ENCODE data around the gene JAM3. TPM values are rescaled to one million over a fixed set of nuclear protein-coding genes. Genes with fewer than 3 reads are reported as not detected.
A peak's percentile ranks its signal among the peaks of the same experiment; 100 is the strongest.

The JAM3 gene
- total RNA-seq, 1 donor, result 57.5 TPM

DNA sequence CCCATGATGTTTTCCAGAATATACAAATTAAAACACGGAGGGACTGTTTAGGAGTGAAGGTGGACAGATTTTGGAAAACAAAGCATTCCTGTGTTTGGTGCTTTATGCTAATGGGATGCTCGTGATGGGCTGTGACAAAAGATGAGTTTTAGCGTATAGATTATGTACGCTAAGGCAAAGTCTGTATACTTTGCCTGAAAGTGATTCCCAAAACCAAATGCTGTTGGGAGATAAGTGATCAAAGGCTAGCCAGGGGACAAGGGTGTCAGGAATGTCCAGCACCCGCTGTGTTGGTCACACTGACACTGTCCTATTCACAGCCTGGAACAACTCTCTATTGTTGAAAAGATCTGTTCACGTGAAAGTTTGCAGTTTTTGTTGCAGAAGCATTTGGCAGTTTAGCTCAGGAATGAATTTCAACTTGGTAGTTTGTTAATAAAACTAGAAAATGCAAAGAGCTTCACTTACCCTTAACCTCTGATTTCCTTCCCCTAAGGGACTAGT, 1.5 kb downstream of the JAM3 start:
- TF ChIP-seq, protein P1, sequence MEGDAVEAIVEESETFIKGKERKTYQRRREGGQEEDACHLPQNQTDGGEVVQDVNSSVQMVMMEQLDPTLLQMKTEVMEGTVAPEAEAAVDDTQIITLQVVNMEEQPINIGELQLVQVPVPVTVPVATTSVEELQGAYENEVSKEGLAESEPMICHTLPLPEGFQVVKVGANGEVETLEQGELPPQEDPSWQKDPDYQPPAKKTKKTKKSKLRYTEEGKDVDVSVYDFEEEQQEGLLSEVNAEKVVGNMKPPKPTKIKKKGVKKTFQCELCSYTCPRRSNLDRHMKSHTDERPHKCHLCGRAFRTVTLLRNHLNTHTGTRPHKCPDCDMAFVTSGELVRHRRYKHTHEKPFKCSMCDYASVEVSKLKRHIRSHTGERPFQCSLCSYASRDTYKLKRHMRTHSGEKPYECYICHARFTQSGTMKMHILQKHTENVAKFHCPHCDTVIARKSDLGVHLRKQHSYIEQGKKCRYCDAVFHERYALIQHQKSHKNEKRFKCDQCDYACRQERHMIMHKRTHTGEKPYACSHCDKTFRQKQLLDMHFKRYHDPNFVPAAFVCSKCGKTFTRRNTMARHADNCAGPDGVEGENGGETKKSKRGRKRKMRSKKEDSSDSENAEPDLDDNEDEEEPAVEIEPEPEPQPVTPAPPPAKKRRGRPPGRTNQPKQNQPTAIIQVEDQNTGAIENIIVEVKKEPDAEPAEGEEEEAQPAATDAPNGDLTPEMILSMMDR (IDR thresholded peaks at IDR 0.05; ENCODE audit: extremely low read depth, low read depth, low read length), result no peak
- Histone ChIP-seq H3K36me3 (ENCODE audit: insufficient read depth, low read length) (no peaks in the 10 kb centered on the region), H4K20me1 (ENCODE audit: insufficient read depth, low read length) (no peaks in the 10 kb centered on the region), H3K27ac (ENCODE audit: low read depth, low read length) (no peak overlapping the region), H3K9me3 (ENCODE audit: low read depth, low read length) (no peaks in the 10 kb centered on the region), H3K4me1 (ENCODE audit: insufficient read depth, low read length) (peaks cover 9% of the 10 kb centered on the region), H3K27me3 (ENCODE audit: insufficient read depth, low read length) (no peaks in the 10 kb centered on the region), H2AFZ (ENCODE audit: low read length) (no peak overlapping the region), H3K4me2 (ENCODE audit: insufficient read depth, low read length) (no peak overlapping the region), H3K79me2 (ENCODE audit: insufficient read depth, low read length) (peaks cover 11% of the 10 kb centered on the region), H3K4me3 (ENCODE audit: insufficient read depth, low read length) (no peak overlapping the region)
- DNase-seq (ENCODE audit: insufficient read length, low spot score, missing footprints), result no peak

- Histone ChIP-seq H3K36me3 (ENCODE audit: insufficient read depth, low read length) (no peaks in the 10 kb centered on the region), H3K27me3 (ENCODE audit: insufficient read depth, low read length) (no peaks in the 10 kb centered on the region), H3K4me3 (ENCODE audit: insufficient read depth, low read length) (no peak overlapping the region), H4K20me1 (ENCODE audit: insufficient read depth, low read length) (no peaks in the 10 kb centered on the region), H3K9me3 (ENCODE audit: low read depth, low read length) (no peaks in the 10 kb centered on the region), H2AFZ (ENCODE audit: low read length) (no peak overlapping the region), H3K4me2 (ENCODE audit: insufficient read depth, low read length) (no peak overlapping the region), H3K27ac (ENCODE audit: low read depth, low read length) (no peak overlapping the region), H3K79me2 (ENCODE audit: insufficient read depth, low read length) (peaks cover 11% of the 10 kb centered on the region), H3K4me1 (ENCODE audit: insufficient read depth, low read length) (peaks cover 9% of the 10 kb centered on the region)
- DNase-seq (ENCODE audit: insufficient read length, low spot score, missing footprints), result no peak
- TF ChIP-seq, protein P1 (IDR thresholded peaks at IDR 0.05; ENCODE audit: extremely low read depth, low read depth, low read length), result no peak
Observed at GRCh38 chr11:134071306-134071705, 2.4 kb downstream of the JAM3 start.

DNA sequence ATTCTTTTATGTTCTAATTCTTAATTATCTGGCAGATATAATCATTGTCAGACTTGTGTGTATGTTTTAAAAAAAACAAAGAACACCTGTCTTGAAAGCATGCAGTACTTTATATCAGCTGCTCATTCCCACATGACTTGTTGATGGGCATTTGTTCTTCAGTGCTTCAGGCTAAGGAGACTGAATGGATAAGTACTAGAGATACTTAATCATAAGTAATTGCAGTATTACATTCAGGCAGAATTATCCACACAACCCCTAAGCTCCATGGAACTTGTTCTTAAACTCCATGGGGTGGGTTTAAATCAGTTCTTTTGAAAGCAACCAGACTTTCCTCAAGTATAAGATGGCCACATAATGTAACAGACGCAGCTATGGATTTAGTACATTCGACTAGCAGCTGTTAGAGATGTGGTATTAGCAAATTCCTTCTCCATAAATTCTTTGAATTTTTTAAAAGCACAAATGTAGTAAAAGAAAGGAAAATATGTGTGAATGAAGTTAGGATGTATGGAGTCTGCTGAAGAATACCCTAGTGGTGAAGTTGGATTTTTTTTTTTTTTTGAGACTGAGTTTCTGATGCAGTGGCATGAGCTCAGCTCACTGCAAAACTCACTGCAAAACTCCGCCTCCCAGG, 3.0 kb downstream of the JAM3 start:
- peaks cover 11% of the 10 kb centered on the region for H3K79me2 ChIP-seq (ENCODE audit: insufficient read depth, low read length)
- no peaks in the 10 kb centered on the region for H3K36me3 ChIP-seq (ENCODE audit: insufficient read depth, low read length)
- no peaks in the 10 kb centered on the region for H3K27me3 ChIP-seq (ENCODE audit: insufficient read depth, low read length)
- TF ChIP-seq, protein P1 (IDR thresholded peaks at IDR 0.05; ENCODE audit: extremely low read depth, low read depth, low read length), result peak; percentile 12
- H3K4me3 ChIP-seq (ENCODE audit: insufficient read depth, low read length), result no peak overlapping the region
- no peak overlapping the region for H2AFZ ChIP-seq (ENCODE audit: low read length)
- H4K20me1 ChIP-seq (ENCODE audit: insufficient read depth, low read length), result no peaks in the 10 kb centered on the region
- no peak overlapping the region for H3K27ac ChIP-seq (ENCODE audit: low read depth, low read length)
- H3K4me2 ChIP-seq (ENCODE audit: insufficient read depth, low read length), result no peak overlapping the region
- DNase-seq (ENCODE audit: insufficient read length, low spot score, missing footprints), result no peak
- no peaks in the 10 kb centered on the region for H3K9me3 ChIP-seq (ENCODE audit: low read depth, low read length)
- H3K4me1 ChIP-seq (ENCODE audit: insufficient read depth, low read length), result peaks cover 9% of the 10 kb centered on the region

DNA sequence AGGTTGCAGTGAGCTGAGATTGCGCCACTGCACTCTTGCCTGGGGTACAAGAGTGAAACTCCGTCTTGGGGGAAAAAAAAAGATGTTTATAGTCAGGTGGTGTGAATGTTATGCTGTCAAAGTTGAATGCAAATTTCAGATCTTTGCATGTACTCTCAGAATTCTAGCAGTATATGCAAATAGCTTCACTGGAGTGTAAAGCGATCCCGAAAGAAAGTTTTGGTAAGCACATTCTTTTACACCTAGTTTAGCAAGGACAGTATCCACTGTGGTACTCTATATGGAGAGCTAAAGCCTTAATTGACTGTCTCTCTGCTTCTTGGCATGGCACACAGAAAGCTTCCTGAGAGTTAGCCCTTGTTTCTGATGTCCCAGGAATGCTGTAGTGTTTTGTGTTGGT, 4.0 kb downstream of the JAM3 start:
- H4K20me1 ChIP-seq (ENCODE audit: insufficient read depth, low read length), result no peaks in the 10 kb centered on the region
- H3K79me2 ChIP-seq (ENCODE audit: insufficient read depth, low read length), result peaks cover 11% of the 10 kb centered on the region
- no peaks in the 10 kb centered on the region for H3K36me3 ChIP-seq (ENCODE audit: insufficient read depth, low read length)
- no peak overlapping the region for H2AFZ ChIP-seq (ENCODE audit: low read length)
- TF ChIP-seq, protein P1 (IDR thresholded peaks at IDR 0.05; ENCODE audit: extremely low read depth, low read depth, low read length), result no peak
- no peaks in the 10 kb centered on the region for H3K9me3 ChIP-seq (ENCODE audit: low read depth, low read length)
- no peaks in the 10 kb centered on the region for H3K27me3 ChIP-seq (ENCODE audit: insufficient read depth, low read length)
- no peak overlapping the region for H3K27ac ChIP-seq (ENCODE audit: low read depth, low read length)
- H3K4me2 ChIP-seq (ENCODE audit: insufficient read depth, low read length), result no peak overlapping the region
- H3K4me3 ChIP-seq (ENCODE audit: insufficient read depth, low read length), result no peak overlapping the region
- no peak for DNase-seq (ENCODE audit: insufficient read length, low spot score, missing footprints)
- H3K4me1 ChIP-seq (ENCODE audit: insufficient read depth, low read length), result peaks cover 9% of the 10 kb centered on the region

All from osteoblast (primary cell).